Stimulated activated CD4-positive, alpha-beta T cell treated with anti-CD3 and anti-CD28 coated beads, Interleukin-4, amount 100 ng/mL, for 1 hour (primary cell): ENCODE measurements around the gene S100A7.
"Not testable (repeated sequence)": the region's sequence is repeated elsewhere in the genome, so short reads cannot be mapped to it uniquely, and the experiment has no call there.

Source experiments
- DNase-seq: peaks from one replicate; pipeline ENCODE4 v3.0.0-alpha.2; 2020

Gene S100A7

DNA sequence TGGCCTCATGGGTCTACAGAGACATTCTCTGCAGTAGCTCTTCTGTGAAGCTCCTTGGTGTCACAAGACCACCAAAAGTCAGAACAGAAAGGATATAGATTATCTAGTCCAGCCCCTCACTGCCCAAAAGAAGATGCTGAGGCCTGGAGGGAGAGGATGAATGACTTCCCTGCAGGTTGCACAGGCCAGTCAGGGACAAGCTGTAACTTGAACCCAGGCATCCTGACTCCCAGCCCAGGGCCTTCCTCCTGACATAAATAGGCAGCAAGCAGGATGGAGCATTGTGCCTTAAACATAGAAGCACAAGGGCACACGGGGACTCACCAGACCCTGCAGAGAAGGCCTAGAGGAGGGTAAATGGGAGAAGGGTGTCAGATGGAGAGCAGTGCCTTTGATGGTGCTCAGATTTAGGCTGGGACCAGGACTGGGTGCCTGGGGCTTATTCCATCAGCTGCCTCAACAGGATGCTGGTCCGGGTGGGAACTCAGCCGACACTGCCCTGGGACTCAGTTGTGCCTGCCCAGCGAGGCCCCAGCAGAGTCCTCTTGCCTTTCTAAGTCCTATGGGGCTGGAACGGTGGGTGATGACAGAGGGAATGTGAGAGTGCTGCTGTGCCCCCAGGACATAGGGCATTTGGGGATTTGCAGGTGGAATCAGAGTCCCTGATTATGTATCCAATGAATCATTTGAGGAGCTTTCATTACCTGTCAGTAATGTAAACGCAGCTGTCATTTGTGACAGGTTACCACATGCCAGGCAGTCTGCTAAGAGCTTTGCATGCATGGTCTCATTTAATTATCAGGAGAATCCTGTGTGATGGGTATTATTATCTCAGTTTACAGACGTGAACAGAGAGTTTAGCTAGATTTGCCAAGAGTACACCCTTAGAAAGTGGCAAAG lies 30.9 kb downstream of the S100A7 start:
- no peak for DNase-seq

DNA sequence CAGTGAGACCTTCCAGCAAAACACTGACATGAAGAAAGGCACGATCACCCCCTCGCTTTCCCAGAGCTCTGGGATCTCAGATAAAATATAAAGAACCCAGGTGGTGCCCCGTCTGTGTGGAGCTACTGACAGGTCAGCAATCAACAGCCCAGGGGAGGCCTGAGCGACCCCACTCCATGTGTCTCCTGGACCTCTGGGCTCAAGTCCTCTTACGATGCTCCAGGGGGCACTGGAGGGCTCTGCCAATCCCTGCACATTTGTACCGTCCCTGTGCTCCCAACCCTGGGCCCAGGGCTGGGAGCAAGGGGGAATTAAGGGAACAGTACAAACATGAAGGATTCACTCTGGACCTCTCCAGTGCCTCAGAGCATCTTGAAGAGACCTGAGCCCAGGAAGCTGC lies 31.7 kb downstream of the S100A7 start:
- no peak for DNase-seq

DNA sequence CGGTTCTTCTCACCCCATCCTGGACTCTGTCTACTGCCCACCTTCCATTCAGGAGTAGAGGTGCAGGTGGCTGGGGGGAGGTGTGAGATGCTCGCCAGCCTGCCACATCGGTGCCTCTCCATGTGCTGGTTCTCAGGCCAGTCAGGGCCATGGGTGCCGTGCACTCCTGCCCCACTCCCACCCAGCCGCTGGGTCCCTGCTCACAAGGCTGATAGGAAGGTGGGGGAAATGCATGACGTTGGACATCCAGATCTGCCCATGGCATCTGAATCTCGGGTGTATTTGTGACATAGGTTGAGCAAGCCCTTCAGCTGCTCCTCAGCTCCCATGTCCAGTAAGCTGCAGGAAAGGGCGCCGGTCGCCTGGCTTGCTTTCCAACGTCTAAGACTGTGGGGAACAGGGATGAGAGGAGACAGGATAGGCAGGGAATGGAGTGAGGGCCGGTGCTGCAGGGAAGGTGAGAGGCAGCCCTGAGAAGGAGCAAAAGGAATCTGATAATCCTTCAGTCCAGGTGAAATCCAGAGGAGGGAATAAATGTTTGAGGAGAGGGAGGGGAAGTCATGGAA lies 32.3 kb downstream of the S100A7 start:
- no peak for DNase-seq

DNA sequence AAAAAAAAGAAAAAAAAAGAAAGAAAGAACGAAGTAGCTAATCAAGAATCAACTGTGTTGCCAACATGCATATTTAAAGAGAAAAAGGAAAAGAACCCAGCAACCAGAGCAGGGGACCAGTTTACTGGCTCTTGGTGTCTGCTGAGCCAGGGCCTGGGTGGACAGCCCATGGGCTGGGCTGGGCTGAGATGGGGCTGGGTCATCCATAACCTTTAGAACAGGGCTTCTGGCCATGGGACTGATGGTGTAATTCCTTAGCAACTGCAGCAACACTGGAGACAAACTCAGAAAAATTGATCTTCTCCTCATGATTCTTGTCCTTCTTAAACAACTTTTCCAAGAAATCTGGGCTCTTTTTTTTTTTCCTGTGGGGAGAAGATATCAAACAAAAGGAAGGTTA lies 33.6 kb downstream of the S100A7 start:
- no peak for DNase-seq

DNA sequence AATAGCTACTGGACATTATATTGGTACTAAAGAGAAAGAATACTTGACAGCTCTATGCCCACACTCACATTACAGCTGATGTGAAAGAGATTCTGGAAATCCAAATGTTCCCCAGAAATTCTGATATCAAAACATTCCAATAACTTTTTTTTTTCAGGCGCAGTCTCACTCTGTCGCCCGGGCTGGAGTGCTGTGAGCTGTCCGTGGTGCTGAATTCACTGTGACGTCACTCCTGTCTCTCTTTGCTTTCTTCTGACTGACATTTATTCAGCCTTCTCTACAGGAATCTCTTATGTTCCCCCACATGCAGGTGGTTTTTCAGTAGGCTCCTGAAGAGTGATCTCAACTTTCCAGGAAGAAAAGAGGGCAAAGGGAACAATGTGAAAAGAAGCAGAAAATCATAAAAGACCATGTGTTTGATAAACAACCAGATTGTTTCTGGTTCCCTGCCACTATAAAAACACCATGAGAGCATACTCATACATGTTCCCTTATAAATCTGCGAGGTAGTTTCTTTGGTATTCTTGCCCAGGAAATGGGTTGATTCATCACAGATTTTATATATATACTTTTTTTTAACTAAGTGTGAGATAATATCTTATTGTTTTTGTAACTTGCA lies 37.9 kb downstream of the S100A7 start:
- peak; percentile 67 for DNase-seq

DNA sequence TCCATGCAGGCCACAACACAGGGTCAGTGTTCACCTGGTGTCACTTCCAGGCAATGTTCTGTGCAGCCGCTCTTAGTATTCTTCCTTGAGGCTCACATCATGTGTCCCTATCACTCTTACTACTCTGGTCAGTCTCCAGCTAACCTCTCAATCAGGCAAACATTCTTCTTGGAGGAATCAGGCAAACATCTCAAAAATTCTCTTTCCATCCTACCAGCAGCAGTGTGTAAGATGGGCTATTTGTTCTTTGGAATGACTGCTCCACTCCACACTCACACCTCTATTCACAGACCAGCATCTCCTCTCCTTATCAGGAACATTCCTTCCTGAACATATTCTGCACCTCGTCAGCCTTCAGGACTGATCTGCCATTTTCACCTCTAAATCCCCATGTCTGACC lies 40.1 kb downstream of the S100A7 start:
- DNase-seq = no peak

DNA sequence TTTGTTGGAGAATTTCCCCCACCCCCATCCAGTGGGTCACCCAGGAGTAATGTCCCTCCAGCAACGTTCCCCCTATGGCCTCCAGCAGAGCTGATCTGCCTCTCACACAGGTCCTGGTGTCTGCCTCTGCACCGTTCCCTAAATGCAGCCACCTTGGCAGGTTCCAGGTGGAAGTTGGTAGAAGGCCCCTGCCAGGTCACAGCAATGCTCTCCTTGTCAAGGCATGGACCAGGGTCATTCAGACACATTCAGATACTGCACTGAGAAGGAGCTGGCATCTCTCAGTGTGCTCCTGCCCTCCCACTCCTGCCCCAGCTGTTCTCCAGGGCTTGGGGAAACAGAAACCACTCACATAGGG lies 41.0 kb downstream of the S100A7 start:
- DNase-seq = not testable (repeated sequence)

DNA sequence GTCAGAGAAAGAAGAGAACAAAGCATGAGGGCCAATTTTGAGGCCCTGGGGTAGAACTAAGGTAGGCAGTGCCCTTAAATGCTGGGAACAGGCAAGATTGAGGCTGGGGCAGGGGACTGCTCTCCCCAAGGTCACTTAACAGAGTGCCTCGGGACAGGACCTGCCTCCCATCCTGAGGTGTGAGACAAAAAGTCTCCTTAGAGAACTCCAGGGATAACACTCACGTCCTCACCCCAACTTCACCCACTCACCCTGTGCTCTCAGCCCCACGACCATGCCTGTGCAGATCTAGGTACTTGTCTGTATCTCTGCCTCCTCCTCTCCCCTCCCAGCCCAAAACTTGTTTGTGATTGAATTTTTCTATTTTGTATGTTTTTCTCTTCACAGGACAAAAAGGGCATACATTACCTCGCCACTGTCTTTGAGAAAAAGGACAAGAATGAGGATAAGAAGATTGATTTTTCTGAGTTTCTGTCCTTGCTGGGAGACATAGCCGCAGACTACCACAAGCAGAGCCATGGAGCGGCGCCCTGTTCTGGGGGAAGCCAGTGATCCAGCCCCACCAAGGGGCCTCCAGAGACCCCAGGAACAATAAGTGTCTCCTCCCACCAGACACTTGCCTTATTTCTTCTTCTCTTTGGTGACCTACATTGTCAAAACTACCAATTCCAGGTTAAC lies 41.6 kb downstream of the S100A7 start:
- DNase-seq = not testable (repeated sequence)

DNA sequence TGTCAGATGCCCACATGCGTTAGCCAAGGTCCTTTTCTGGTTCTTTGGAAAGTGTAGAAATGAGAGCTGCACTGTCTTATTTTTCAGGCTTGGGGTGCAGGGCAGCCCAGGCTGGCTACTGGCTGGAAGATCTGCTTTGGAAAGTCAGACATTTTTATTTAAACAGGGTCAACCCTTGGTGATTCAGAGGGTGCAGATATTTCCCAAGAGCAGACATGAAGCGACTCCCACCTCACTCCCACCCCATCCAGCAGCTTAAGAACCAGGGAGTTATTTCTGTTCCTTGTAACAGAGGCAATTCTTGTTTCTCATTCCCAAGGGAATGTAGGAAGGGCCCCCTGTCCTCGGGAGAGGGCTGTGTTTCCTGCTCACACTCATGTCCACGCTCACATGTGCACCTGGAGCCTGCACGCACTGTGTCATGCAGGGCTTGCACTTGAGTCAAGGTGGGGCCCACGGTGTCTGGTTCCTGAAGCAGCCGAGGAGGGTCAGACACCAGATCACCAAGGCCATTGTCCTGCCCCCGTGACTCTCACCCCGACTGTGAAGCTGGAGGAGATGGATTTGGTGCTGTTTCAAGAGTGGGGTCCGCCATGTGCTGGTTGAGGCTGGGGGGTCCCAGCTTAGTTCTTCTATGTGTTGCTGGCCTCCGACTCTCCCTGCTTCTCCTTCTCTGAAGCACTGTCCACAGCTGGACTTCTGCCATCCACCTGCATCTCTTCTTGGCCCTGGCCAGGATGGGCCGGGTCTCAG lies 43.1 kb downstream of the S100A7 start:
- no peak for DNase-seq

DNA sequence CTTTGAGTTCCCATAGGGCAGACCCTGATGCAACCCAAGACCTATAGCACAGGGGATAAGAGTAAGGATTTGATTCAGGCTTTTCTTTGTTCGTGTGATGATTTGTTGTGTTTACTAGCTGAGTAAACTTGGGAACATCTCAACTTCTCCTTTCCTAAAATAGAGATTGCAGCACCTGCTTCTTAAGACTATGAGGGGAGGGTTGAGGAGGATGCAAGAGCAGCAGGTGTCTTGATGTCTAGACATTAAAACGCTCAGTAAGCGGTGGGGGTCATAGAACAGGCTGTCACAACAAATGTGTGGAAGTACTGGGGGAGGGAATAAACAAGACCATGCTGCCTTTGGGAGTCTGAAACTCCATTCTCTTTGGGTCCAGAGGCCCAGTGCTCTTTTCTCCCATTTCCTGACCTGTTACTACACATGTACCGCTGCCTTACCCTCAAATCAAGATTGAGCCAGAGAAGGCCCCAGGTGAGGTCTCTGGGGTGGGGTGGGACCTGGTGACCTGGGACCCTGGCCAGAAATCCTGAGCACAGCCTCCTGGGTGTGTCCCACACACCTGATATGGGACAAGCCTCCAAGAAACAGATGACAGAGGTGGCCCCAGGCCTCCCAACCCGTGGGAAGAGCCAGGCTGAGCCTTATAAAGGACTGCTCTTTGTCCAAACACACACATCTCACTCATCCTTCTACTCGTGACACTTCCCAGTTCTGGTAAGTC lies 44.4 kb downstream of the S100A7 start, which contains the start of gene S100A7A:
Gene S100A7A, plus strand, starts transcription at position 671 of the 721 bp plus-strand sequence. CDS start 1,563 bp downstream, outside the sequence.
- no peak for DNase-seq

DNA sequence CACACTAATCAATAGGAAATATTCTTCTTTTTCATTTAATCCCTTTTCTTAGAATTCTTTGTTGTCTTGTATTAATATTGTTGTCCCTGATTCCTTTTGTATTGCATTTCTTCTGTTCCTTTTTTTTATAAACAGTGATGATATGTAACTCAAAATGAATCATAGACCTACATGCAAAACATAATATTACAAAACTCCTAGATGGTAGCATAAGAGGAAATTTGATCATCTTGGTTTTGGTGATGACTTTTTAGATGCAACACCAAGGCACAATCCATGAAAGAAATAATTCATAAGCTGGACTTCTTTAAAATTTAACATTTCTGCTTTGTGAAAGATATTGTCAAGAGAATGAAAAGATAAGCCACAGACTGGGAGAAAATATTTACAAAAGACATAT lies 46.5 kb downstream of the S100A7 start:
- not testable (repeated sequence) for DNase-seq
